ENCODE results near the gene GLRX2.
A peak's percentile ranks its signal among the peaks of the same experiment; 100 is the strongest.
"Not testable (repeated sequence)": the region's sequence is repeated elsewhere in the genome, so short reads cannot be mapped to it uniquely, and the experiment has no call there.

GLRX2 gene

GRCh38 chr1:193104907-193105820 lies at the start of gene GLRX2:
Gene GLRX2 (minus strand): TSS chr1:193105414. CDS start chr1:193105382, 32 bp downstream.
- DNase-seq = peak; percentile 66 to 71

GRCh38 chr1:193144999-193145398 lies 39.8 kb upstream of the GLRX2 start:
- DNase-seq = no peak

GRCh38 chr1:193144361-193144938 lies 39.2 kb upstream of the GLRX2 start:
- no peak for DNase-seq

- DNase-seq = no peak
Observed at GRCh38 chr1:193143285-193143684, 38.1 kb upstream of the GLRX2 start.

- DNase-seq = no peak
Observed at GRCh38 chr1:193142409-193142808, 37.2 kb upstream of the GLRX2 start.

GRCh38 chr1:193141804-193142203 lies 36.6 kb upstream of the GLRX2 start:
- no peak for DNase-seq

GRCh38 chr1:193140254-193140653 lies 35.0 kb upstream of the GLRX2 start:
- no peak for DNase-seq

GRCh38 chr1:193131266-193131860 lies 26.1 kb upstream of the GLRX2 start:
- no peak for DNase-seq

GRCh38 chr1:193125369-193125768 lies 20.2 kb upstream of the GLRX2 start:
- no peak for DNase-seq

GRCh38 chr1:193123751-193124150 lies 18.5 kb upstream of the GLRX2 start:
- no peak for DNase-seq

GRCh38 chr1:193121616-193122593 lies 16.7 kb upstream of the GLRX2 start, which contains the start of gene CDC73:
Gene CDC73 (plus strand): TSS chr1:193122031. CDS start chr1:193122201, 170 bp downstream.
- DNase-seq = peak; percentile 99 to 100

- DNase-seq = no peak
Observed at GRCh38 chr1:193120604-193121166, 15.5 kb upstream of the GLRX2 start.

- DNase-seq = no peak
Observed at GRCh38 chr1:193118803-193119730, 13.9 kb upstream of the GLRX2 start.

- DNase-seq = no peak
Observed at GRCh38 chr1:193118194-193118593, 13.0 kb upstream of the GLRX2 start.

- DNase-seq = not testable (repeated sequence)
Observed at GRCh38 chr1:193117167-193117566, 12.0 kb upstream of the GLRX2 start.

GRCh38 chr1:193115629-193116227 lies 10.5 kb upstream of the GLRX2 start:
- DNase-seq = no peak

- DNase-seq = no peak
Observed at GRCh38 chr1:193114485-193115095, 9.4 kb upstream of the GLRX2 start.

GRCh38 chr1:193113992-193114332 lies 8.7 kb upstream of the GLRX2 start:
- no peak for DNase-seq

GRCh38 chr1:193113258-193113991 lies 8.2 kb upstream of the GLRX2 start:
- no peak for DNase-seq
